H1 (cell line): ENCODE measurements around the gene XPNPEP2. TPM values are rescaled to one million over a fixed set of nuclear protein-coding genes. Genes with fewer than 3 reads are reported as not detected.

Source experiments
- SRF ChIP-seq: IDR thresholded peaks from 2 replicates; pipeline ENCODE4 v1.6.1; 2011; ENCODE audit warnings: mild to moderate bottlenecking, low read depth, low read length, moderate library complexity
- polyA plus RNA-seq, 7 experiments: library from polyadenylated mRNA; depleted of rRNA in 3 of 7; stranded (reverse) in 5 of 7; unstranded in 2 of 7; fragments of >200 nt in 5 of 7; fragments of 200-250 nt in 2 of 7; gene quantifications; 1 replicate in 5 of 7; 2 replicates in 1 of 7; 4 replicates in 1 of 7; pipeline versions ENCODE4 v1.2.1 to v1.2.3, GENCODE V29; 2011 to 2013; ENCODE audit warnings: missing spikeins in 2 of 7, mixed read lengths in 2 of 7
- total RNA-seq: library from RNA; stranded (reverse); fragmentation: NEBNext Ultra II Directional; extraction: Animal tissue kit (Norgen Biotek cat#: 25700); gene quantifications from 2 replicates; pipeline ENCODE4 v1.2.1, GENCODE V29; 2021
- TF ChIP-seq, protein P1 (sequence below), 3 experiments: IDR thresholded peaks; 1 replicate in 2 of 3; 2 replicates in 1 of 3; pipeline versions ENCODE4 v1.5.1 to v1.6.1; 2011; ENCODE audit warnings: low read length in 3 of 3, mild to moderate bottlenecking in 3 of 3, inconsistent platforms in 2 of 3, low read depth in 1 of 3, moderate library complexity in 1 of 3; ENCODE audit not compliant: insufficient read depth in 1 of 3; ENCODE audit errors: control extremely low read depth in 1 of 3

The XPNPEP2 gene
- total and polyA plus RNA-seq, 2 of the 8 experiments (the other 6 are each of a cell fraction or from before 2014, with no cell fraction given): 0.27 TPM; not detected in 1

DNA sequence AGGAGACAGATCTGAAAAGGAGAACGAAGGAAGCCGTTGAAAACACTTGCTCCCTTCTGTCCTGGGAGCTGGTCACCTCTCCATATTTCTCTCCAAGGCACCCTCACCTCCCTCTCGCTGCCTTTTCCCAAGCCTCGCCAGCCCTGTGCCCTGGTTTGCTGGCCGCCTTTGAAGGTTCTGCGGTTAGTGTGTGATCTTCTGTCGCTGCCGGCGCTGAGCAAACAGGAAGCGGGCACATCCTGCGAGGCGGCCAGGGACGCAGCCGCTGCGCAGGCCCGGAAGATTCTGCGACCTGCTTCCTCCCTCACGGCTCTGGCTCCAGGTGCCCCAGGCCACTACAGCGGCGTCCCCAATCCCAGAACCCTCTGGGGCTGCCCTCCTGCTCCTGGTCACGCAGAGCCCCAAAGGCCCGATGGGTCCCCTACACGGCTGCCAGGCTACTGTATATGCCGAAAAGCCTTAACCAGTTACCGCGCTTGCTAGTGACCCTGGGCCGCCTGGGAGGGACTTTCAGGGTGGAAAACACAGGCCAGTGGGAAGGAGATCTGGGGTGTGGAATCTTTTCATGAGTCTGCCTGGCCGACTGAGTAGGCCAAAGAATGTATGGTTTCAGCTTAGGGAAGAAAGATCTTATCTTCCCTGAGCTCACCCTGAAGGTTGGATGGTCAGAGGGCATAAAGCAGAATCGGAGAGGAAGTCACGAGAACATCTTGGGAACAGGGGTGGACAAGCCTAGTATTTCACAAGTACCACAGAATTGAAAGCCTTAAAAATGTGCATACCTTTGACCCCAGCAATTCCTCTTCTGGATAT, 38.6 kb downstream of the XPNPEP2 start (continued):
- TF ChIP-seq, protein P1, sequence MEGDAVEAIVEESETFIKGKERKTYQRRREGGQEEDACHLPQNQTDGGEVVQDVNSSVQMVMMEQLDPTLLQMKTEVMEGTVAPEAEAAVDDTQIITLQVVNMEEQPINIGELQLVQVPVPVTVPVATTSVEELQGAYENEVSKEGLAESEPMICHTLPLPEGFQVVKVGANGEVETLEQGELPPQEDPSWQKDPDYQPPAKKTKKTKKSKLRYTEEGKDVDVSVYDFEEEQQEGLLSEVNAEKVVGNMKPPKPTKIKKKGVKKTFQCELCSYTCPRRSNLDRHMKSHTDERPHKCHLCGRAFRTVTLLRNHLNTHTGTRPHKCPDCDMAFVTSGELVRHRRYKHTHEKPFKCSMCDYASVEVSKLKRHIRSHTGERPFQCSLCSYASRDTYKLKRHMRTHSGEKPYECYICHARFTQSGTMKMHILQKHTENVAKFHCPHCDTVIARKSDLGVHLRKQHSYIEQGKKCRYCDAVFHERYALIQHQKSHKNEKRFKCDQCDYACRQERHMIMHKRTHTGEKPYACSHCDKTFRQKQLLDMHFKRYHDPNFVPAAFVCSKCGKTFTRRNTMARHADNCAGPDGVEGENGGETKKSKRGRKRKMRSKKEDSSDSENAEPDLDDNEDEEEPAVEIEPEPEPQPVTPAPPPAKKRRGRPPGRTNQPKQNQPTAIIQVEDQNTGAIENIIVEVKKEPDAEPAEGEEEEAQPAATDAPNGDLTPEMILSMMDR (IDR thresholded peaks at IDR 0.05; ENCODE audit: control extremely low read depth in 1 of 3, insufficient read depth in 1 of 3, low read depth in 1 of 3, low read length in 3 of 3): no peak
- no peak for TF ChIP-seq SRF
- TF ChIP-seq, all 59 proteins: peak for 0
